ENCODE data around the gene BORCS6. TPM values are rescaled to one million over a fixed set of nuclear protein-coding genes. Genes with fewer than 3 reads are reported as not detected.

BORCS6 gene
- total RNA-seq, 1 donor from 2014 or later, result 0.71 TPM

GRCh38 chr17:8206536-8206935 is 16.6 kb upstream of the BORCS6 start:
- no peak overlapping the region for H3K4me2 ChIP-seq
- H3K36me3 ChIP-seq, result no peaks in the 10 kb centered on the region
- DNase-seq (ENCODE audit: low spot score), result no peak
- no peak overlapping the region for H3K9ac ChIP-seq
- H3K79me2 ChIP-seq (ENCODE audit: low read depth), result peaks cover 37% of the 10 kb centered on the region
- H3K4me3 ChIP-seq, result no peak overlapping the region
- Mint-ChIP-seq H3K27ac (no peak overlapping the region), H3K36me3 (peaks cover 30% of the 10 kb centered on the region), H3K4me1 (peaks cover 29% of the 10 kb centered on the region), H3K9me3 (no peaks in the 10 kb centered on the region), H3K27me3 (ENCODE audit: insufficient read depth, low read depth) (peaks cover 4% of the 10 kb centered on the region), H3K4me3 (peak overlapping the region; percentile 71)
- no peaks in the 10 kb centered on the region for H3K27me3 ChIP-seq
- no peak overlapping the region for H2AFZ ChIP-seq (replicated peaks)
- TF ChIP-seq CTCF (IDR thresholded peaks at IDR 0.05) (no peak), EZH2 (IDR thresholded peaks at IDR 0.05) (no peak), EZH2phosphoT487 (IDR thresholded peaks at IDR 0.05) (no peak)
- no peaks in the 10 kb centered on the region for H3K9me3 ChIP-seq (ENCODE audit: low read depth)
- peaks cover 38% of the 10 kb centered on the region for H4K20me1 ChIP-seq (ENCODE audit: low read depth)
- H3K4me1 ChIP-seq, result peaks cover 13% of the 10 kb centered on the region
- H3K27ac ChIP-seq, result no peak overlapping the region
- H3F3A ChIP-seq (ENCODE audit: low read depth), result peaks cover 69% of the 10 kb centered on the region

- DNase-seq (ENCODE audit: low spot score), result no peak
- peak overlapping the region; percentile 50 for H3K27ac Mint-ChIP-seq
- no peak overlapping the region for H3K27ac ChIP-seq
- peaks cover 34% of the 10 kb centered on the region for H3K79me2 ChIP-seq (ENCODE audit: low read depth)
- H3F3A ChIP-seq (ENCODE audit: low read depth), result peaks cover 67% of the 10 kb centered on the region
- no peak overlapping the region for H3K4me2 ChIP-seq
- no peak overlapping the region for H3K4me3 ChIP-seq
- H3K4me1 Mint-ChIP-seq, result peaks cover 22% of the 10 kb centered on the region
- no peaks in the 10 kb centered on the region for H3K36me3 ChIP-seq
- peaks cover 4% of the 10 kb centered on the region for H3K9me3 Mint-ChIP-seq
- TF ChIP-seq EZH2 (IDR thresholded peaks at IDR 0.05), result no peak
- TF ChIP-seq CTCF (IDR thresholded peaks at IDR 0.05), result no peak
- no peak for TF ChIP-seq EZH2phosphoT487 (IDR thresholded peaks at IDR 0.05)
- H3K9me3 ChIP-seq (ENCODE audit: low read depth), result no peaks in the 10 kb centered on the region
- peaks cover 13% of the 10 kb centered on the region for H3K4me1 ChIP-seq
- H4K20me1 ChIP-seq (ENCODE audit: low read depth), result peaks cover 38% of the 10 kb centered on the region
- no peak overlapping the region for H2AFZ ChIP-seq (replicated peaks)
- peaks cover 5% of the 10 kb centered on the region for H3K27me3 Mint-ChIP-seq (ENCODE audit: insufficient read depth, low read depth)
- no peak overlapping the region for H3K9ac ChIP-seq
- H3K4me3 Mint-ChIP-seq, result no peak overlapping the region
- H3K27me3 ChIP-seq, result no peaks in the 10 kb centered on the region
- H3K36me3 Mint-ChIP-seq, result peaks cover 36% of the 10 kb centered on the region
Observed at GRCh38 chr17:8204761-8205555, 15.0 kb upstream of the BORCS6 start.

- peaks cover 13% of the 10 kb centered on the region for H4K20me1 ChIP-seq (ENCODE audit: low read depth)
- peak overlapping the region; percentile 52 for H2AFZ ChIP-seq (replicated peaks)
- H3K9me3 ChIP-seq (ENCODE audit: low read depth), result no peaks in the 10 kb centered on the region
- DNase-seq (ENCODE audit: low spot score), result peak; percentile 93
- no peaks in the 10 kb centered on the region for H3K79me2 ChIP-seq (ENCODE audit: low read depth)
- no peaks in the 10 kb centered on the region for H3K36me3 ChIP-seq
- no peaks in the 10 kb centered on the region for H3K9me3 Mint-ChIP-seq
- H3K27ac Mint-ChIP-seq, result no peak overlapping the region
- H3K36me3 Mint-ChIP-seq, result no peaks in the 10 kb centered on the region
- peaks cover 10% of the 10 kb centered on the region for H3K4me1 ChIP-seq
- H3K4me1 Mint-ChIP-seq, result peaks cover 19% of the 10 kb centered on the region
- peaks cover 3% of the 10 kb centered on the region for H3K27me3 Mint-ChIP-seq (ENCODE audit: insufficient read depth, low read depth)
- H3K27me3 ChIP-seq, result peaks cover 21% of the 10 kb centered on the region
- peak overlapping the region; percentile 19 for H3K9ac ChIP-seq
- TF ChIP-seq EZH2phosphoT487 (IDR thresholded peaks at IDR 0.05), result no peak
- no peak for TF ChIP-seq EZH2 (IDR thresholded peaks at IDR 0.05)
- TF ChIP-seq CTCF (IDR thresholded peaks at IDR 0.05), result no peak
- H3F3A ChIP-seq (ENCODE audit: low read depth), result peaks cover 37% of the 10 kb centered on the region
- H3K4me2 ChIP-seq, result peak overlapping the region; percentile 79
- H3K4me3 ChIP-seq, result peak overlapping the region; percentile 46
- no peak overlapping the region for H3K4me3 Mint-ChIP-seq
- peak overlapping the region; percentile 68 for H3K27ac ChIP-seq
Observed at GRCh38 chr17:8192070-8192815, 2.3 kb upstream of the BORCS6 start.

Data from neural progenitor cell (in vitro differentiated cells).